ENCODE data around the gene KRTAP10-4. TPM values are rescaled to one million over a fixed set of nuclear protein-coding genes. Genes with fewer than 3 reads are reported as not detected.
A peak's percentile ranks its signal among the peaks of the same experiment; 100 is the strongest.

The KRTAP10-4 gene
- total and polyA plus RNA-seq, 4 donors: not detected

DNA sequence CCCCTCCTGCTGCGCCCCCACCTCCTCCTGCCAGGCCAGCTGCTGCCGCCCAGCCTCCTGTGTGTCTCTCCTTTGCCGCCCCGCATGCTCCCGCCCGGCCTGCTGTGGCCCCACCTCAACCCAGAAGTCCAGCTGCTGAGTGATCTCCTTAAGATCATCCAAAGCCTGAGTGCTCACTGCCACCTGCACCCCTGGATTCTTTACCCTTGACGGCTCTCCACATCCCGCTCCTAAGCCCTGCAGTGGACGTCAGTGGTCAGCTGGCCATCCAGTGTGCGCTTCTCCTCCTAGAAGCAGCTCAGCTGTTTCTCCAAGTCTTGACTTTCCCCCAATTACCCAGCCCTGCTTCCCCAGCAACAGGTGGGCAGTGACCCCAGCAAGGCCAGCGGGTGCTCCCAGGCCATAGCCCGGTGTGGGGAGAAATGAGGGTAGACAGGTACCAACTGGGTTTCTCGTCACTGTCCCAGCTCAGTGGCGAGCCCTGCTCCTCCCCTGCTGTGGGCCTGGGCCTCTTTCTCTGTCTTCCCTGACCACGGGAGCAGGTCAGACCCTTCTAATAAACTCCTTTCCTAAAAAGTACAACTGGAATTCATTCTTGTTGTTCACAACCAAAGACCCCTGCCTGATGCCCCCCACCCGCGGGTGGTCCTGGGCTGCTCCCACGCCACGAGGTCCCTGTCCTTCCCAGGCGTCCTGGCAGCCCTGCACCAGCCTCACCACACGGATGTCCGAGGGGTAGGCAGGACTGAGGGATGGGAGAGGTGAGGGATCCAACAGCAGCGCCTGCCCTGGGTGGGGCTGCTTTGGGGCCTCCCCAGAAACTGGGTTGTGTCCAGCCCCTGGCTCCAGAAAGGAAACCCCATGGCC, 28.3 kb downstream of the KRTAP10-4 start:
- DNase-seq (ENCODE audit: low spot score): peak; percentile 17
- Histone ChIP-seq H3K27ac (ENCODE audit: low read depth in 1 of 2, low read length in 2 of 2) (no peak overlapping the region), H3K4me3 (ENCODE audit: low read depth in 1 of 3, low read length in 3 of 3) (no peak overlapping the region), H3K9me3 (ENCODE audit: control insufficient read depth in 4 of 4, low read length in 3 of 4) (peaks cover 0 to 7% (median 5%) of the 10 kb centered on the region in 4 donors), H3K36me3 (ENCODE audit: control insufficient read depth in 4 of 4, insufficient read depth in 3 of 4, low read depth in 1 of 4, low read length in 3 of 4) (no peaks in the 10 kb centered on the region), H3K27me3 (ENCODE audit: control insufficient read depth in 4 of 4, insufficient read depth in 4 of 4, low read length in 3 of 4) (no peaks in the 10 kb centered on the region), H3K4me1 (ENCODE audit: control insufficient read depth in 4 of 4, insufficient read depth in 4 of 4, low read length in 3 of 4) (no peaks in the 10 kb centered on the region), H3K9ac (ENCODE audit: low read depth in 1 of 2, low read length in 2 of 2) (no peak overlapping the region)
- TF ChIP-seq EGR1 (IDR thresholded peaks at IDR 0.05; ENCODE audit: low read depth in 2 of 2) (no peak), RXRA (IDR thresholded peaks at IDR 0.05) (no peak), RAD21 (IDR thresholded peaks at IDR 0.05) (no peak)
- WGBS: 84% methylated on average over 23 of the region's 23 CpGs

DNA sequence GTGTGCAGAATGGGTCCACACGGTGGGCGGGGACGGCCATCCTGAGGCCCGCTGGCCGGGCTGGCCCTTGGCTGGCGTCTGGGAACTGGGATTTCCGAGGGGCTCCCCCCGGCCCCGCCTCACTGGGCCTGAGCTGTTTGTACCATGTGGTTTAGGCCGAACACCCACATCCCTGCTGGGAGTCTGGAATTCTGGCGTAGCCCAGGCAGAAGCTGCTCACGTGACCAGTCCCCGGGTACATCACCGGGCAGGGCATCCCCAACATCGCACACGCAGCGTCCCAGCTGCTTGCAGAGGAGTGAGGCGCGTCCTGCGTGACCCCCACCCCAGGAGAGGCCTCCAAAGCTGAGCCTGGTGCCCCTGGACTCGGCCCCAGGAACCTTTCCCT, 28.9 kb downstream of the KRTAP10-4 start:
- Histone ChIP-seq H3K4me3 (ENCODE audit: low read depth in 1 of 3, low read length in 3 of 3) (no peak overlapping the region), H3K4me1 (ENCODE audit: control insufficient read depth in 4 of 4, insufficient read depth in 4 of 4, low read length in 3 of 4) (no peaks in the 10 kb centered on the region), H3K27me3 (ENCODE audit: control insufficient read depth in 4 of 4, insufficient read depth in 4 of 4, low read length in 3 of 4) (no peaks in the 10 kb centered on the region), H3K9ac (ENCODE audit: low read depth in 1 of 2, low read length in 2 of 2) (no peak overlapping the region), H3K9me3 (ENCODE audit: control insufficient read depth in 4 of 4, low read length in 3 of 4) (peaks cover 0 to 7% (median 5%) of the 10 kb centered on the region in 4 donors), H3K27ac (ENCODE audit: low read depth in 1 of 2, low read length in 2 of 2) (no peak overlapping the region), H3K36me3 (ENCODE audit: control insufficient read depth in 4 of 4, insufficient read depth in 3 of 4, low read depth in 1 of 4, low read length in 3 of 4) (no peaks in the 10 kb centered on the region)
- TF ChIP-seq RXRA (IDR thresholded peaks at IDR 0.05): no peak
- TF ChIP-seq, protein P1, sequence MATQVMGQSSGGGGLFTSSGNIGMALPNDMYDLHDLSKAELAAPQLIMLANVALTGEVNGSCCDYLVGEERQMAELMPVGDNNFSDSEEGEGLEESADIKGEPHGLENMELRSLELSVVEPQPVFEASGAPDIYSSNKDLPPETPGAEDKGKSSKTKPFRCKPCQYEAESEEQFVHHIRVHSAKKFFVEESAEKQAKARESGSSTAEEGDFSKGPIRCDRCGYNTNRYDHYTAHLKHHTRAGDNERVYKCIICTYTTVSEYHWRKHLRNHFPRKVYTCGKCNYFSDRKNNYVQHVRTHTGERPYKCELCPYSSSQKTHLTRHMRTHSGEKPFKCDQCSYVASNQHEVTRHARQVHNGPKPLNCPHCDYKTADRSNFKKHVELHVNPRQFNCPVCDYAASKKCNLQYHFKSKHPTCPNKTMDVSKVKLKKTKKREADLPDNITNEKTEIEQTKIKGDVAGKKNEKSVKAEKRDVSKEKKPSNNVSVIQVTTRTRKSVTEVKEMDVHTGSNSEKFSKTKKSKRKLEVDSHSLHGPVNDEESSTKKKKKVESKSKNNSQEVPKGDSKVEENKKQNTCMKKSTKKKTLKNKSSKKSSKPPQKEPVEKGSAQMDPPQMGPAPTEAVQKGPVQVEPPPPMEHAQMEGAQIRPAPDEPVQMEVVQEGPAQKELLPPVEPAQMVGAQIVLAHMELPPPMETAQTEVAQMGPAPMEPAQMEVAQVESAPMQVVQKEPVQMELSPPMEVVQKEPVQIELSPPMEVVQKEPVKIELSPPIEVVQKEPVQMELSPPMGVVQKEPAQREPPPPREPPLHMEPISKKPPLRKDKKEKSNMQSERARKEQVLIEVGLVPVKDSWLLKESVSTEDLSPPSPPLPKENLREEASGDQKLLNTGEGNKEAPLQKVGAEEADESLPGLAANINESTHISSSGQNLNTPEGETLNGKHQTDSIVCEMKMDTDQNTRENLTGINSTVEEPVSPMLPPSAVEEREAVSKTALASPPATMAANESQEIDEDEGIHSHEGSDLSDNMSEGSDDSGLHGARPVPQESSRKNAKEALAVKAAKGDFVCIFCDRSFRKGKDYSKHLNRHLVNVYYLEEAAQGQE (IDR thresholded peaks at IDR 0.05): no peak
- TF ChIP-seq, protein P2, sequence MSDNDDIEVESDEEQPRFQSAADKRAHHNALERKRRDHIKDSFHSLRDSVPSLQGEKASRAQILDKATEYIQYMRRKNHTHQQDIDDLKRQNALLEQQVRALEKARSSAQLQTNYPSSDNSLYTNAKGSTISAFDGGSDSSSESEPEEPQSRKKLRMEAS (IDR thresholded peaks at IDR 0.05): no peak
- TF ChIP-seq, protein P3, sequence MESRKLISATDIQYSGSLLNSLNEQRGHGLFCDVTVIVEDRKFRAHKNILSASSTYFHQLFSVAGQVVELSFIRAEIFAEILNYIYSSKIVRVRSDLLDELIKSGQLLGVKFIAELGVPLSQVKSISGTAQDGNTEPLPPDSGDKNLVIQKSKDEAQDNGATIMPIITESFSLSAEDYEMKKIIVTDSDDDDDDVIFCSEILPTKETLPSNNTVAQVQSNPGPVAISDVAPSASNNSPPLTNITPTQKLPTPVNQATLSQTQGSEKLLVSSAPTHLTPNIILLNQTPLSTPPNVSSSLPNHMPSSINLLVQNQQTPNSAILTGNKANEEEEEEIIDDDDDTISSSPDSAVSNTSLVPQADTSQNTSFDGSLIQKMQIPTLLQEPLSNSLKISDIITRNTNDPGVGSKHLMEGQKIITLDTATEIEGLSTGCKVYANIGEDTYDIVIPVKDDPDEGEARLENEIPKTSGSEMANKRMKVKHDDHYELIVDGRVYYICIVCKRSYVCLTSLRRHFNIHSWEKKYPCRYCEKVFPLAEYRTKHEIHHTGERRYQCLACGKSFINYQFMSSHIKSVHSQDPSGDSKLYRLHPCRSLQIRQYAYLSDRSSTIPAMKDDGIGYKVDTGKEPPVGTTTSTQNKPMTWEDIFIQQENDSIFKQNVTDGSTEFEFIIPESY (IDR thresholded peaks at IDR 0.05): no peak
- TF ChIP-seq FOXA2 (IDR thresholded peaks at IDR 0.05): no peak
- TF ChIP-seq, protein P4, sequence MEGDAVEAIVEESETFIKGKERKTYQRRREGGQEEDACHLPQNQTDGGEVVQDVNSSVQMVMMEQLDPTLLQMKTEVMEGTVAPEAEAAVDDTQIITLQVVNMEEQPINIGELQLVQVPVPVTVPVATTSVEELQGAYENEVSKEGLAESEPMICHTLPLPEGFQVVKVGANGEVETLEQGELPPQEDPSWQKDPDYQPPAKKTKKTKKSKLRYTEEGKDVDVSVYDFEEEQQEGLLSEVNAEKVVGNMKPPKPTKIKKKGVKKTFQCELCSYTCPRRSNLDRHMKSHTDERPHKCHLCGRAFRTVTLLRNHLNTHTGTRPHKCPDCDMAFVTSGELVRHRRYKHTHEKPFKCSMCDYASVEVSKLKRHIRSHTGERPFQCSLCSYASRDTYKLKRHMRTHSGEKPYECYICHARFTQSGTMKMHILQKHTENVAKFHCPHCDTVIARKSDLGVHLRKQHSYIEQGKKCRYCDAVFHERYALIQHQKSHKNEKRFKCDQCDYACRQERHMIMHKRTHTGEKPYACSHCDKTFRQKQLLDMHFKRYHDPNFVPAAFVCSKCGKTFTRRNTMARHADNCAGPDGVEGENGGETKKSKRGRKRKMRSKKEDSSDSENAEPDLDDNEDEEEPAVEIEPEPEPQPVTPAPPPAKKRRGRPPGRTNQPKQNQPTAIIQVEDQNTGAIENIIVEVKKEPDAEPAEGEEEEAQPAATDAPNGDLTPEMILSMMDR (IDR thresholded peaks at IDR 0.05; ENCODE audit: low read depth, low read length, missing input control): no peak
- no peak for TF ChIP-seq RAD21 (IDR thresholded peaks at IDR 0.05)
- no peak for TF ChIP-seq SP1 (IDR thresholded peaks at IDR 0.05)
- no peak for TF ChIP-seq YY1 (IDR thresholded peaks at IDR 0.05)
- TF ChIP-seq FOXA1 (IDR thresholded peaks at IDR 0.05): no peak
- WGBS: 86% methylated on average over 20 of the region's 21 CpGs
- peak; percentile 6 for DNase-seq (ENCODE audit: low spot score)
